ENCODE data around the gene SYNPO2.

SYNPO2 gene

GRCh38 chr4:119080721-119081541, 192.3 kb downstream of the SYNPO2 start:
- no peak for DNase-seq (ENCODE audit: low spot score)

GRCh38 chr4:119081542-119081859, 192.8 kb downstream of the SYNPO2 start:
- no peak for DNase-seq (ENCODE audit: low spot score)

DNA sequence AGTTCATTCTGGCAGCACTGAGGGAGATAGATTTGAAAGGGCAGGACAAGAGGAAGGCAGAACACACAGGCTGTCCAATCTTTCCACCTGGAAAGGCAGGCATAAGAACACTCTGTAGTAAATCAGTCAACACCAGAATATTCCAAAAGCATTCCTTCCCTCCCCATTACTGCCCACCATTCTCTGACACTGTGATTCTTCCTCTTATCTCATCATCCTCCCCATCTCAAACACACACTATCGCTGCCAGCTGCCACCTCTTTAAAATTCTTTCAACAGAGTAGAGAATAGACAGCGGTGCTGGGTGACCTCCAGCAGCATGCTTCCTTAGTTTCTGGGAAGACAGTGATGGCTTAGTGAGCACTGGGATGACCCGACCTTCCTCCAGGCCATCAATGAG, 193.3 kb downstream of the SYNPO2 start:
- no peak for DNase-seq (ENCODE audit: low spot score)

DNA sequence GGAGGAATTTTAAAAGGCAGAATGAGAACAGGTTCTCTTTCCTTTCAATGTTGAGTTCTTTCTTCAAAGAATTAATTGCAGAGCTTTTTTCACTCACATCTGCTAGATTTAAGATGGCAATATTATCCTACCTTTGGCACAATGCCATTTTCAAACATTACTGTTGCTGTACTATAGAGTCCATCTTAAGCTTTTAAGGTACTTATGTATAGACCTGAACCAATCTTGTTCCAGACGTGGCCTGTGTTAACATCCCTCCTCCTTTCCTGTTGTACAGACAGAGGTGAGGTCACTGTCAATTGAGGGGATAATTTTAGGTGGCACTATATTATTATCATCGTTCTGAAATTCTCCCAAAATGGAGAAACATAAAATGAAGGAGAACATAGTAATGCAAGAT, 194.0 kb downstream of the SYNPO2 start:
- no peak for DNase-seq (ENCODE audit: low spot score)

- no peak for DNase-seq (ENCODE audit: low spot score)
Measured at GRCh38 chr4:119084513-119084912, 195.9 kb downstream of the SYNPO2 start.

DNA sequence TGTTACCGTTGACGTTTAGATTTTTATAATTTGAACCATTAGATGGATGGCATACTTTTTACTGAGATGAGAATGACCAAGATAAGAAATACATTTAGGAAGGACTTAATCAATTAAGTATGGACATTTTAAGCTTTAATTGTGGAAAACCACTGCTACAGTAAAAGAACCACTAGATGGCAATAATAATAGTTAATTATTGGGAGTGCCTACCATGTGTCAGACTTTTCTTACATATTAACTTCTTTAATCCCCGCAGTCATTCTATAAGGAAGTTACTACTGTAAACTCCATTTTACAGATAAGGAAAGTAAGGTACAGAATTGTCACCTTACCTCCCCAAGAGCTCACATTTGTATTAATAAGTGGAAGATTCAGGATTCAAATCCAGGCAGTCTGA, 198.5 kb downstream of the SYNPO2 start:
- no peak for DNase-seq (ENCODE audit: low spot score)

DNA sequence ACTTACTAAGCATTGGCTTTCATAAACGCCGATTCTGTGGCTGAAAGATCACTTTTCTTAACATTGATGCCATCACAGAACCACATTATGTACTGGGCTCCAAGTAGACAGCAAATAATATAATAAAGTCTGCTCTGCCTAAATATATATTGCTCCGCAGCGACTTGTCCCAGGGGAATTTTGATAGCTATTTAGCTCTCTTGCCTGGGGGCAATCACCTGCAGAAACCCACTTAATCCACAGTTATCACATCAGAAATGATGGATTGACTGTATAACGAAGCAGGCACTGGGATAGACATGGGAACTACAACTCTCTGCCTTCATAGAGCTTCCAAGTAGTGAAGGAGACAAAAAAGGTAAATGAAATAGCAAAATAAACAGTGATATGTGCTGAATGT, 199.0 kb downstream of the SYNPO2 start:
- no peak for DNase-seq (ENCODE audit: low spot score)

DNA sequence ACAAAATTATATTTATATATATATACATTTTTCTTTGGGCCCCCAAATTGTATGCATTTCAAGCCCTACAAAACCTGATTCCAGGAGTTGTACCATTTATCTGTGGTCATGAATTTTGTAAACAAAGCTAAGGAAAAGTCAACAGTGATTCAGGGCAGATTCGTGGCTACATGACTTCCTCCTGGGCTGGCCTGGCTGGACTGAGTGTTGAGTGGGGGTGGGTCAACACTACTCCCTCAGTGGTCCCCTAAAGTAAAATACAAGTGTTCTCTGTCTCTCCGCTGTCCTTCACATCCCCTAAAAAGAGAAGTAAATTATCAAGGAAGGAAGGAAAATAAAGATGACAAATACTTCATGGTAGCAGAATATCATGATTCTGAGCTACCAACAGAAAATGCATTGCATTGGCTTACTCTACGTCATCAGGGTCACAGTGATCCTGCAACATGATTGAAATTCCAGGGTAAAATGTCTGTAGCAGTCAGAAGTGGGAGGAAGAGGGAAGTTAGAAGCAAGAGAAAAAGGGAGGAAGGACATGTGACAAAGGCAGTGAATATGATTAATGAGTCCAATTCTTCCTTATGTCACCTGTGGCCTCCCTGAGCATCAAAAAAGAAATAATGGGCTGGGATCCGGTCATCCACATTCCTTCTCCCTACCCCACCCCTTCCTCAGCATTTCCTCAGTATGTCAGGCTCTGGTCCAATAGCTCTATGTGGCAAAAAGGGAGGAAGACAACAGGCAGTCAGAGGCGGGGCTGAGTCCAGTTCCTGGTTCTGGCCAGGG, 204.6 kb downstream of the SYNPO2 start:
- DNase-seq (ENCODE audit: low spot score), result no peak

- no peak for DNase-seq (ENCODE audit: low spot score)
Measured at GRCh38 chr4:119097282-119097900, 208.7 kb downstream of the SYNPO2 start.

GRCh38 chr4:119098306-119098705, 209.7 kb downstream of the SYNPO2 start:
- DNase-seq (ENCODE audit: low spot score), result no peak

GRCh38 chr4:119099227-119099810, 210.7 kb downstream of the SYNPO2 start:
- DNase-seq (ENCODE audit: low spot score), result peak; percentile 16

- DNase-seq (ENCODE audit: low spot score), result no peak
Measured at GRCh38 chr4:119100655-119101054, 212.0 kb downstream of the SYNPO2 start.

DNA sequence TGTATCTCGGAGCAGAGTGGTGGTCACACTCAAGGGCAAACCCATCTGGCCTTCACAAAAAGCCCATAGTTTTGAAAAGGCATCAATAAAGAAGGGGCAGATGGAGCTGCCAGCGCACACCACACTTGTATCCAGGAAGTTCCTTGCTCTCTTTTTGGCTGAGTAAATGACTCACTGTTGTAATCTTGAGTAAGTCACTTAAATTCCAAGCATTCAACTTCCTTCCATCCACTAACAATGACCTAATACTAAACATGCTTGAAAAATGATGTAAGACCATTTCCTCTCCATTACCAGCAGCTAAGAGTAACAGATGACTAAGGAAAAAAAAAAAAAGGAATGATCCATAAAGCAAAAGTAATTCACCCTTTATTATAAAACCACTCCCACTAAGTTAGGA, 214.6 kb downstream of the SYNPO2 start:
- DNase-seq (ENCODE audit: low spot score), result peak; percentile 64

GRCh38 chr4:119104644-119105273, 216.1 kb downstream of the SYNPO2 start:
- DNase-seq (ENCODE audit: low spot score), result no peak

- DNase-seq (ENCODE audit: low spot score), result no peak
Measured at GRCh38 chr4:119105605-119106004, 217.0 kb downstream of the SYNPO2 start.

DNA sequence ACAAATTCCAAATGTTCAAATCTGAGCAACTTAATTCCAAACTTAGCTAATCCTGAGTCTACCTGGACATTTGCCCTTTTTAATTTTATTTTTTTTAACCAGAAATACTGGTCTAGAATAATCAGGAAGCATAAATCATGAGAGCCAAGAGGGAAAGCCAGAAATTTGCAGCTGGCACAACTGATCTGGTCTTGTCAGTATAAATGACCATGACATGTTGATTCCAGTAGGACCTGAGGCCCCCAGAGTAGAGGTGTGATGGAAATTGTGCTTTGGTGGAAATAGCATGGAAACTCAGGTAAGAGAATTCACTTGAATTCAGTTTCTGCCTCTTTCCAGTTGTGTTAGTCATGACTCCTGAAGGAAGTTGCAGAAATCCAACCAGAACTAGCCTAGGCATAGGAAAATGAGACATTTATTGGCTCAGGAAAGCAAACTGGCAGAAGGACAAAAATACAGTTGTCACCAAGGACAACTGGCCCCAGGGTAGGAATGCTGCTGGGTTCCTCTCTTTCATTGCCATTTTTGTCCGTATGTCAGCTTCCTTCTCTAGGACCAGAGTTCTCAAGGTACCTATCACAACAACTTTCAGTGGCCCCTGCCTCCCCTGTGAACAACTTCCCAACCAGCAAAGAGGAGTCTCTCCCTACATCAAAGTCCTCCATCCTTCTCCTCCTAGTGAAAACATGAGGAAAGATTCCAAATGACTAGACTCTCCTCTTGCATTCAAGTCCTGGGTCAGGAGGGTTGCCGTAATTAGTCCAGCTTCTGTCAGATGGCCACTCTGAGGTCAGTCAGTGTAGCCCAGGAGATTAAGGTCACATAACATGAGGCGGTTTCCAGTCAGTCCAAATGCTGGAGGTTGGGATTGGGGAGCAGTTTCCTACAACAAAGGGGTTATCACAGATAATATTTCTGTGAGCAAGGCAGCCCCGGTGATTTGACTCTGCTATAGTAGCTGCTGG, 217.7 kb downstream of the SYNPO2 start:
- no peak for DNase-seq (ENCODE audit: low spot score)

DNA sequence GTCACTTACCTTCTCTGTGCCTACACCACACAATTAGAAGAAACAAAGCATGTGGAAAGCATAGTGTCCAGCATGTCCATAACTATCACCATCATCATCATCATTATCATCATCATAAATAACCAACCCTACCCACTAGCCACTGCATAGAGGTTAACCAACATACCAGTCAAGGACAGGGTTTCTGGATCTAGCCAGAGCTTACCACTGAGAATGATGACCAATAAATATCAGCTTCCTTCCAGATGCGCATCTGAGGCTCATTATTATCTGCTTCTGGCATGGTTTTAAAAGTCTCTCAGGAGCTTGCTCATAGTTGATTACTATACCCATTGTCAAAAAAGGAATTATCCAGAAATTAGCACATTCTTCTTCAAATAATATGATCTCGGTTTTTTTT, 221.5 kb downstream of the SYNPO2 start:
- no peak for DNase-seq (ENCODE audit: low spot score)

Measured in hepatic stellate cell (primary cell).